Keratinocyte (primary cell): ENCODE measurements around the gene NMB.

Experiments used
- CTCF ChIP-seq, 3 experiments: IDR thresholded peaks in 1 of 3; conservative IDR thresholded peaks in 1 of 3; optimal IDR thresholded peaks in 1 of 3; 2 replicates in 2 of 3; 3 replicates in 1 of 3; pipeline versions ENCODE3 to v1.5.1; 2011; ENCODE audit warnings: low read length in 3 of 3, mild to moderate bottlenecking in 3 of 3, moderate library complexity in 2 of 3, control low read depth in 1 of 3, inconsistent platforms in 1 of 3; ENCODE audit not compliant: insufficient read depth in 2 of 3; ENCODE audit errors: extremely low read depth in 1 of 3
- EZH2 ChIP-seq: IDR thresholded peaks from one replicate; pipeline ENCODE4 v1.6.1; 2012; ENCODE audit warnings: inconsistent platforms, mild to moderate bottlenecking, low read length, moderate library complexity

- TF ChIP-seq CTCF (optimal IDR thresholded peaks at IDR 0.05 in 1 of 3, IDR thresholded peaks at IDR 0.05 in 1 of 3, conservative IDR thresholded peaks at IDR 0.05 in 1 of 3; ENCODE audit: extremely low read depth in 1 of 3, insufficient read depth in 2 of 3, low read length in 3 of 3) (no peak), EZH2 (no peak)
Measured at GRCh38 chr15:84653910-84654688, 3.9 kb downstream of the NMB start, which contains the start of gene WDR73.
